ENCODE results near the gene SMPD3. TPM values are rescaled to one million over a fixed set of nuclear protein-coding genes. Genes with fewer than 3 reads are reported as not detected.

SMPD3 gene
- total and polyA plus RNA-seq, 10 donors: 0.66 to 6.5 (median 1.9) TPM

GRCh38 chr16:68386628-68387027 is 61.7 kb downstream of the SMPD3 start:
- Histone ChIP-seq H3K4me3 (no peak overlapping the region), H3K4me1 (peaks cover 0 to 18% (median 3%) of the 10 kb centered on the region in 6 donors), H3K27ac (no peak overlapping the region), H3K27me3 (replicated peaks in 1 of 7) (no peaks in the 10 kb centered on the region), H3K9me3 (no peaks in the 10 kb centered on the region), H3K36me3 (no peaks in the 10 kb centered on the region)
- DNase-seq: peak; percentile 23
- WGBS, 5 donors: 84 to 92% (median 89%) methylated on average over 13 to 14 of the region's 14 CpGs
- intact Hi-C loops (cut with DNase I; ENCODE audit: low total_unique reads): no loop called here
- no peak for TF ChIP-seq CTCF (IDR thresholded peaks at IDR 0.05 in 8 of 11, conservative IDR thresholded peaks at IDR 0.05 in 3 of 11)
- TF ChIP-seq POLR2A (IDR thresholded peaks at IDR 0.05): no peak
- no peak for TF ChIP-seq POLR2AphosphoS5 (IDR thresholded peaks at IDR 0.05)

GRCh38 chr16:68385371-68385770 is 62.9 kb downstream of the SMPD3 start:
- Histone ChIP-seq H3K4me1 (peaks cover 0 to 19% (median 4%) of the 10 kb centered on the region in 6 donors), H3K27ac (no peak overlapping the region), H3K4me3 (no peak overlapping the region), H3K36me3 (no peaks in the 10 kb centered on the region), H3K9me3 (no peaks in the 10 kb centered on the region), H3K27me3 (replicated peaks in 1 of 7) (no peaks in the 10 kb centered on the region)
- peak; percentile 6 for DNase-seq
- TF ChIP-seq POLR2AphosphoS5 (IDR thresholded peaks at IDR 0.05) (no peak), CTCF (IDR thresholded peaks at IDR 0.05 in 8 of 11, conservative IDR thresholded peaks at IDR 0.05 in 3 of 11) (no peak), POLR2A (IDR thresholded peaks at IDR 0.05) (no peak)
- intact Hi-C loops (cut with DNase I; ENCODE audit: low total_unique reads): no loop called here
- WGBS, 5 donors: 43 to 74% (median 56%) methylated on average over 6 of the region's 6 CpGs

GRCh38 chr16:68384288-68385161 is 63.8 kb downstream of the SMPD3 start:
- TF ChIP-seq POLR2AphosphoS5 (IDR thresholded peaks at IDR 0.05) (no peak), POLR2A (IDR thresholded peaks at IDR 0.05) (no peak), CTCF (IDR thresholded peaks at IDR 0.05 in 8 of 11, conservative IDR thresholded peaks at IDR 0.05 in 3 of 11) (no peak)
- 39 to 70% (median 49%) methylated on average over 7 of the region's 7 CpGs for WGBS, 5 donors
- H3K4me3 ChIP-seq: no peak overlapping the region
- H3K4me1 ChIP-seq: peaks cover 0 to 19% (median 4%) of the 10 kb centered on the region in 6 donors
- no peaks in the 10 kb centered on the region for H3K27me3 ChIP-seq (replicated peaks in 1 of 7)
- DNase-seq: no peak
- no peaks in the 10 kb centered on the region for H3K36me3 ChIP-seq
- no peaks in the 10 kb centered on the region for H3K9me3 ChIP-seq
- no peak overlapping the region for H3K27ac ChIP-seq
- intact Hi-C loops (cut with DNase I; ENCODE audit: low total_unique reads): no loop called here

GRCh38 chr16:68383858-68384257 is 64.5 kb downstream of the SMPD3 start:
- 78 to 89% (median 84%) methylated on average over 3 to 4 of the region's 4 CpGs for WGBS, 5 donors
- Histone ChIP-seq H3K27me3 (replicated peaks in 1 of 7) (no peaks in the 10 kb centered on the region), H3K9me3 (no peaks in the 10 kb centered on the region), H3K4me1 (peaks cover 0 to 19% (median 4%) of the 10 kb centered on the region in 6 donors), H3K36me3 (no peaks in the 10 kb centered on the region), H3K27ac (no peak overlapping the region), H3K4me3 (no peak overlapping the region)
- TF ChIP-seq CTCF (IDR thresholded peaks at IDR 0.05 in 8 of 11, conservative IDR thresholded peaks at IDR 0.05 in 3 of 11): no peak
- TF ChIP-seq POLR2A (IDR thresholded peaks at IDR 0.05): no peak
- no peak for TF ChIP-seq POLR2AphosphoS5 (IDR thresholded peaks at IDR 0.05)
- DNase-seq: peak; percentile 36
- intact Hi-C loops (cut with DNase I; ENCODE audit: low total_unique reads): no loop called here

Data from spleen (tissue), 11 donors.